GM19397 (cell line): Measurements from ENCODE around the gene CFAP45.

Experiments used
- ATAC-seq: cut with Tn5 transposase; IDR thresholded peaks from one replicate; pipeline ENCODE4 v1.9.1; 2021; ENCODE audit warnings: mild to moderate bottlenecking, moderate library complexity; ENCODE audit not compliant: unreplicated experiment

The CFAP45 gene

DNA sequence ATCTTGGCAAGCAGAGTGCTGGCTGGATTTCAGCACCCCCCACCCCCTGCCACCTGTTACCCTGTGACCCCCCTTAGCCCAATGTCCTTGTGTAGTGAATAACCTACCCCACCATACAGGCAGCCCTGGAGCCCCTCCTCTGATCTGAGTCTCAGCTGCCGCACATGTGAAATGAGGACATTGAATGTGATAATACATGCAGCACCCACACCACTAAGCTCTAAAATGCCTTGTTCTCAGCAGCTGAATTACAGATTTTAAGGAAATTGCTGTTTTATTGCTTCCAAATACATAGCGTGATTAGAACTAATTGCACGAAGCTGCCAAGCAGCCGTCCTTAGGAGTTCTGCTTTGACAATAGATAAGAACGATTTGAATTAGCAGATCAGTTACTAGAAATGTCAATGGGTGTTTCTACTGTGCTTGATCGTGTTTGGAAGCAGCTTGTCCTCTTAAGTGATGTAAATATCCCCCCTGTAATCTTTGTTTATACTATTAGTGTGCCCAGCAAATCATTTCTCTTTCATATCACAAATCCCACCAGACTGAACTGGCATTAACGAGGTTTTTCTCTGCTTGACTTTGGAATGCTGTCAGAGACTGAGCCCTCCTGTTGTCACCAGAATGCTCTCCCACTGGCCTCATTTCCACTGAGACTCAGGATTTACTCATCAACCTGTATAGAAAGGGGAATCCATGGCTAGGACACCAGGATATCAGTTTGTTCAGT lies 68.4 kb downstream of the CFAP45 start:
- no peak for ATAC-seq

DNA sequence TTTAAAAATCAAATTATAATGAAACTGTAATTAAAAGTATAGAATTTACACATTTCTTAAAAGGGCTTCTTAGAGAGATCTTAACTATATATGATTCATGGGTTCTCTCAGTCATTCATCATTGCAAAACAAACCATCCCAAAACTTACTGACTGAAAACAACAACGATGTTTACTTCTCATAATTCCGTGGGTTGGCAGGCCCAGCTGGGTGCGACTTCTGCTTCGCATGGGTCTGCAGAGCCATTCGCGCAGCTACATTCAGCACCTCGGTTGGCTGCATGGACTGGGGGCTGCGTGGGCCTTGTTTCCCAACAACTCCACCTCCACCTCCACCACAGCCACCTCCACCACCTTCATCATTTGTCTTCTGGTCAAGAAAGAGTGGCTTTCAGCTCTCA lies 69.2 kb downstream of the CFAP45 start:
- ATAC-seq, result no peak

DNA sequence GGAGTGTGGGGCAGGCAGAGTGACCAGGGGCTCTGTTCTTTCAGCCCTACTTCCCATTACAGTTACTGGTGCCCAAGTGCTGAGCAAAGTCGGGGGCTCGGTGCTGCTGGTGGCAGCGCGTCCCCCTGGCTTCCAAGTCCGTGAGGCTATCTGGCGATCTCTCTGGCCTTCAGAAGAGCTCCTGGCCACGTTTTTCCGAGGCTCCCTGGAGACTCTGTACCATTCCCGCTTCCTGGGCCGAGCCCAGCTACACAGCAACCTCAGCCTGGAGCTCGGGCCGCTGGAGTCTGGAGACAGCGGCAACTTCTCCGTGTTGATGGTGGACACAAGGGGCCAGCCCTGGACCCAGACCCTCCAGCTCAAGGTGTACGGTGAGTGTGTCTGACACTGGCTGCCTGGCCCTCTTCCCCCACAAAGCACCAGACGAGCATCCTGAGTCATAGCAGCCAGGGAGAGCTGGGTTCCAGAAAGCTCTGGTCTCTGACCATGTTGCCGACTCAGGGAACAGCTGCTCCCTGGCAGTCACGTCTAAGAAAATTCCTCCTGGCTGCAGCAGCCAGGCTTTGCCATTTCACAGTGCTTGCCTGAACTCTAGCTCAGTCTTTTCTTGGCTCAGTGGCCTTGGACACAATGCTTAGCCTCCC lies 70.0 kb downstream of the CFAP45 start:
- no peak for ATAC-seq

DNA sequence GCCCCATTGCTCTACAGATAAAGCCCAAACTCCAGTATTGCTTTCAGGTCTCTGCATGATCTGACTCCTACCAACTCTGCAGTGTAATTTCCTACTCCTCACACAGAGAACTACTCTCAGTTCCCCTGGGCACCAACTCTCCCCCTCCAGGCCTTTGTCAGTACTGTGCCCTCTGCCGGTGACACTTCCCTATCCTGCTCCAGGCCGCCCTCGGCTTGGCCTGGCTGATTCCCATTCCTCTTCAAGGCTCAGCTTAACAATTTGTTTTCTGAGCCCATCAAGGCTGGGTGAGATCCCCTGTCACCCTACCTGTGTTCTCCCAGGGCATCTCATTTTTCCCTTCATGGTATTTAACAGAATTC lies 70.7 kb downstream of the CFAP45 start:
- peak; percentile 44 for ATAC-seq

DNA sequence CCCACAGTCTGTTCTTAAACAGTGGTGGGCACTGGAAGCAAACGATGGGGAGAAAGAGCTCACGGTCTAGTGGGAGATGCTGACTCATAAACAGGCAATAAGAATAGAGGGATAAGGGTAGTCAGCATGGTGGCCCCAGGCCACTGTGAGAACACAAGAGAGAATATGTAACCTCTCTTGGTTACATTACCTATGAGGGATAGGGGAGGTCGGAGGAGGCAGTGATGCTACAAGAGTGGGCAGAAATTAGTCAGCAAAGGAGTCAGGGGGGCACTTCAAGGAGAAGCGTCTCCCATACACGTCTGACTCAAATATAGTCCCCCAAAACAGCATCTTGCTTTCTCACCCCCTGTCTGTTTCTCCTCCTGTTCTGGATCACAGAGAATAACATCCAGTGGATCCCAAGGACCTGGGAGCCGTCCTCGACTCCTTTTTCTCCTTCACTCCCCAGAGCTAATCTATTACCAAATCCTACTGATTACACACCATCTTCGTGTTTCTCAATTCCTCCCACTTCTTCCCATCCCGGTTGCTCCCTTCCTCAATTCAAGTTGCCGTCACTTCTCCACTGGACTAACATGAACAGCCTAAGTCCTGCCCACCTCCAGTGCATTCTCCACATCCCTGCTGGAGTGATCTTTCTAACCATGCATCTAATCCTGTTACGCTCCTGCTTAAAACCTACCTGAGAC lies 71.2 kb downstream of the CFAP45 start:
- no peak for ATAC-seq

DNA sequence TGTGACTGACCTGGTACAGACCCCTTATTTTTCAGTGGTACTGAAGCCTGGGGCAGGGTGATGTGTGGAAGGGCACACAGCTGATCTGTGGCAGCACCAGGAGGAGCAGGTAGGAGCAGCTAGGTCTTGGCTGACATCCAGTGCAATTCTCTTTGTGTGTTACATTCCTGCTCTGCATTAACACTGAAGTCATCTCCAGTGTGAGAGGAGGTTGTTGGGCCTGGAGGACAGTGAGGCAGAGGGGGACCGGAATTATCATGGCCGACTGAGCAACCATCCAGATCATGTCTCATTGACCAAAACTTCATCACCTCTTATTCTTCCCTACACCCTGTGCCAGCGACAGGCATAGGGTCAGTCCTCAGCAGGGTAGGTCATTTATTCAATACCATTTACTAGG lies 71.8 kb downstream of the CFAP45 start:
- ATAC-seq, result no peak

DNA sequence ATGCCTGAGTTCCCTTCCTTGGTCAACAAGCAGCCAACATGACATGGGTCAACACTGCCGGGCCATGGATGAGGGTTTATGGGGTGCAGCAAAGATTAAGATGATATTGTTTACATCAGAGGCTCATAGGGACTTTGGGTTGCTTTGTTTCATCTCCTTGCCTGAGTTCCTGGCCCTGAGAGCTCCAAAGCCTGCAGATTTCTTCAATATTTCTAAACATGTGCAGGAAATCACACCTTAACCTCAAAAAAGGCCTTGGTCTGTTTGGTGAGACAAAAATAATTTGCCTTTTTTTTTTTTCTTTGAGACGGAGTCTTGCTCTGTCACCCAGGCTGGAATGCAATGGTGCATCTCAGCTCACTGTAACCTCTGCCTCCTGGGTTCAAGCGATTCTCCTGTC lies 72.4 kb downstream of the CFAP45 start:
- no peak for ATAC-seq

DNA sequence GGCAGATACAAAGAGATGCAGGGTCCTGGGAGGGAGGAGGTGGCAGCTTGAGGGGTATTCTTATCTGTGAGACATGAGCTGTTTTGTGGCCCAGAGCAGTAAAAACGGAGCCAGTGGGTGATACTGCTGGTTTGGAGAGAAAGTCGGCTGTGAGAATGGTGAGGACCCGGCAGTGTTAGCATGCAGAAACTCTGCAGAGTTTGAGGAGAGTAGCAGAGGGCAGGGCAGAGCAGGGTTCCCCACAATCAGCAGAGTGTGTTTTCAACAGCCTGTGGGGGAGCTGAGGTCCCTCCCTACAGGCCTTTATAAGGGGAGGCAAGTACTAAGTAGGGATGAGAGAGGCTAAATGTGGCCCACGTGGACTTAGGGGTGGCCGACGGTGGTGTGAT lies 72.9 kb downstream of the CFAP45 start:
- ATAC-seq, result no peak

DNA sequence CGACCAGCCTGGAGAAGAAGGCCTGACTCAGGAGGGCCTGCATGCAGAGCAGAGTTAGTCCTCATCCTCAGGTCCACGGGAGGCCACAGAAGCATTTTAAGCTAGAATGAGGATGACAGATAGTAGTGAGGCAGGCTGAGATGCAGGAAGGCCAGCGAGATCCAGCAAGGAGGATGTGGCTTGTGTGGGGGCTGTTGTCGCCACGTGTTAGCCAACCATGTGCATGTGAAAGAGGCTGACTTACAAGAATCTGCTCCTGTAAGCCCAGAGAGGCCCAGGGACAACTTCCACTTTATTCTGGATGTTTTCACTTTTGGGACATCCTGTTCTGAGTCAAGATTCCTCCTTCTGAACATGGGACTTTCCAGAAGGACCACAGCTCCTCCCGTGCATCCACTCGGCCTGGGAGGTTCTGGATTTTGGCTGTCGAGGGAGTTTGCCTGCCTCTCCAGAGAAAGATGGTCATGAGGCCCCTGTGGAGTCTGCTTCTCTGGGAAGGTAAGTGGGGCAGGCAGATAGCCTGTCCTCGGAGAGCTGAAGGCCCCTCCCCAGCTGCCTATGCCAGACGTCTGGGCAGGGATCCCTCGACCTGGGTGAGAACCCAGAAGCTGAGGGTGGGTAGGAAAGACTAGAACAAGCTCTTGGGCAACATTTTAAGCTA lies 73.4 kb downstream of the CFAP45 start, which contains the start of gene SLAMF8:
Gene SLAMF8, plus strand, starts transcription at position 433 of the 661 bp plus-strand sequence. Its CDS starts 26 bp downstream, at position 459.
- no peak for ATAC-seq

DNA sequence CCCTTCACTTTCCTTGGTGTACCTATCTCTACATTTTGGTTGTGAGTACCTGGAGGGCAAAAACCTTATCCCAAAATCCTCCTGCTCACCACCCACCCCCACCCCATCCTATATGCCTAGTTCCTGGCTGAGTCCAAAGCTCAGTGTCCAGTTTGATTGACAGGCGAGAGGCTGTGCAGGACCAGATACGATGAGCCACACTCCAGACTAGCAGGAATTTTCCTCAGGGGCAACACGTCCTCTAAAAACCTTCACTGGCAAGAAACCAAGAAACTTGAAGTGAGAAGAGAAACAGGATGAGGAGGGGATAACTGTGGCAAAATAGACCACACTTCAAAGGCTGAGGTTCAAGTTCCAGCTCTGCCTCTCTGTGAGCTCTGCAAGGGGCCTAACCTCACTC lies 74.4 kb downstream of the CFAP45 start:
- no peak for ATAC-seq

DNA sequence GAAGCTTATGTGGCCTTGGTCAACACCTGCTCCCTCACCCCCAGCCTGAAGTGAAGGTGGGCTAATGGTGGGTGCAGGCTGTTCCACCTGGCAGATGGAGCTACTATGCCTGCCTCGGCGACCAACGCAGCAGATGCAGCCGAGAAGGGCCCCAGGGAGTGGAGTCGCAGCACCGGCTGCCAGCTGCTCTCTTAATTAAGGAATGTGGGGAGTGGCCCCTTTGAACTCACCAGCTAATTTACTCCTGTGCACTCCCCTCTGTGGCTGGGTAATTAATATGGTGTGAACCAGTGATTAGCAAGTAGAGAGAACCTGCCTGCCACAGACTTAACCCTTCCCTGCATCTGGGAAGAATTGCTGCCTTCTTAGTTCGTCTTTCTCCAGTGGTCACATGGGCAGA lies 76.6 kb downstream of the CFAP45 start:
- no peak for ATAC-seq
